HCT116 (cell line): ENCODE data around the gene RNF220. TPM values are rescaled to one million over a fixed set of nuclear protein-coding genes. Genes with fewer than 3 reads are reported as not detected.

Source experiments
- ATAC-seq: fragments of 200-7000 bp; cut with Tn5 transposase; 2 replicates; pipeline ENCODE4 v1.9.1; 2020; ENCODE audit warnings: mild to moderate bottlenecking, moderate library complexity
- BruUV-seq: library from RNA; stranded (reverse); fragments of 400-500 nt; replicated peaks from 2 replicates; lab custom pipeline; 2021; lab: Mats Ljungman, UMichigan
- CTCF ChIA-PET: fragments of 300-600 bp; sonication (Branson Sonifier 250); formaldehyde crosslinking; loops from one replicate; lab custom pipeline; 2021; ENCODE audit warnings: antibody characterized with exemption; lab: Charles Lee
- POLR2A ChIA-PET: fragments of 300-600, 350-600 bp; sonication (Branson Sonifier 250); formaldehyde crosslinking; loops from one replicate; lab custom pipeline; 2021; ENCODE audit warnings: antibody characterized with exemption; lab: Charles Lee
- RAD21 ChIA-PET, 2 experiments: fragments of 300-600 bp; sonication (Branson Sonifier 250); formaldehyde crosslinking; loops; one replicate each; lab custom pipeline; 2023; ENCODE audit warnings: low total read pairs in 2 of 2; ENCODE audit not compliant: uncharacterized antibody in 2 of 2, unreplicated experiment in 2 of 2, low non-redundant PET in 1 of 2; lab: Charles Lee
- DNase-seq: peaks from one replicate; pipeline ENCODE4 v3.0.0-alpha.2; 2010; ENCODE audit warnings: low read depth, low spot score
- H2AFZ ChIP-seq: fragments of 200-600 bp; shearing (Covaris generic), sonication (generic); 2 replicates; pipeline ENCODE4 v1.6.1; 2017; ENCODE audit warnings: low read depth, mixed run types, mixed read lengths, antibody characterized with exemption, low read length; ENCODE audit not compliant: poor library complexity, severe bottlenecking
- H3K27ac ChIP-seq: 2 replicates; pipeline ENCODE4 v1.5.1; 2012; ENCODE audit warnings: low read depth, low read length
- H3K27me3 ChIP-seq: fragments of 200-600 bp; sonication (generic); 2 replicates; pipeline ENCODE4 v1.6.1; 2016; ENCODE audit warnings: mixed run types, low read length, mixed read lengths; ENCODE audit not compliant: insufficient read depth
- H3K36me3 ChIP-seq, 2 experiments: fragments of 200-500 bp in 1 of 2; fragments of 200-600 bp in 1 of 2; sonication (Bioruptor generic) in 1 of 2; sonication (generic) in 1 of 2; 2 replicates each; pipeline versions ENCODE4 v1.5.1 to v1.6.1; 2014 to 2016; ENCODE audit warnings: low read length in 2 of 2, inconsistent platforms in 1 of 2, mixed read lengths in 1 of 2, mixed run types in 1 of 2; ENCODE audit not compliant: insufficient read depth in 2 of 2, control insufficient read depth in 1 of 2
- H3K4me1 ChIP-seq, 2 experiments: fragments of 200-600 bp in 1 of 2; sonication (generic) in 1 of 2; 2 replicates each; pipeline versions ENCODE4 v1.5.1 to v1.6.1; 2012 to 2017; ENCODE audit warnings: low read length in 2 of 2, inconsistent platforms in 1 of 2, mild to moderate bottlenecking in 1 of 2, mixed read lengths in 1 of 2, mixed run types in 1 of 2, moderate library complexity in 1 of 2; ENCODE audit not compliant: insufficient read depth in 2 of 2, control insufficient read depth in 1 of 2
- H3K4me2 ChIP-seq: fragments of 200-600 bp; sonication (generic); 2 replicates; pipeline ENCODE4 v1.6.1; 2017; ENCODE audit warnings: mixed run types, low read length, mixed read lengths
- H3K4me3 ChIP-seq, 2 experiments: fragments of 200-600 bp in 1 of 2; sonication (generic) in 1 of 2; replicated peaks in 1 of 2; 2 replicates each; pipeline ENCODE4 v1.5.1; 2011 to 2016; ENCODE audit warnings: low read length in 2 of 2, control low read depth in 1 of 2, low read depth in 1 of 2, mild to moderate bottlenecking in 1 of 2, mixed read lengths in 1 of 2, mixed run types in 1 of 2
- H3K79me2 ChIP-seq: fragments of 200-600 bp; sonication (generic); 2 replicates; pipeline ENCODE4 v1.6.1; 2017; ENCODE audit warnings: mild to moderate bottlenecking, mixed run types, low read length, moderate library complexity, mixed read lengths; ENCODE audit not compliant: insufficient read depth
- H3K9ac ChIP-seq: fragments of 200-600 bp; sonication (generic); 2 replicates; pipeline ENCODE4 v1.6.1; 2016; ENCODE audit warnings: low read length, mixed read lengths
- H3K9me2 ChIP-seq: fragments of 200-600 bp; sonication (generic), shearing (Covaris generic); 2 replicates; pipeline ENCODE4 v1.6.1; 2017; ENCODE audit warnings: mixed run types, mild to moderate bottlenecking, moderate library complexity; ENCODE audit not compliant: insufficient read depth
- H3K9me3 ChIP-seq, 2 experiments: fragments of 200-500 bp in 1 of 2; fragments of 200-600 bp in 1 of 2; sonication (Bioruptor generic) in 1 of 2; sonication (generic) in 1 of 2; 2 replicates each; pipeline ENCODE4 v1.6.1; 2014 to 2017; ENCODE audit warnings: low read length in 2 of 2, mixed read lengths in 2 of 2, inconsistent platforms in 1 of 2, low read depth in 1 of 2, mild to moderate bottlenecking in 1 of 2, mixed run types in 1 of 2, moderate library complexity in 1 of 2; ENCODE audit not compliant: control insufficient read depth in 1 of 2, insufficient read depth in 1 of 2
- H4K20me1 ChIP-seq: fragments of 200-600 bp; sonication (generic), shearing (Covaris generic); 2 replicates; pipeline ENCODE4 v1.6.1; 2017; ENCODE audit warnings: mixed run types, mild to moderate bottlenecking, moderate library complexity; ENCODE audit not compliant: insufficient read depth
- CBX3 ChIP-seq: IDR thresholded peaks from 2 replicates; pipeline ENCODE4 v1.6.1; 2012; ENCODE audit warnings: low read depth
- CEBPB ChIP-seq: IDR thresholded peaks from 2 replicates; pipeline ENCODE4 v1.6.1; 2012; ENCODE audit warnings: low read depth
- EGR1 ChIP-seq: IDR thresholded peaks from 2 replicates; pipeline ENCODE4 v1.6.1; 2012; ENCODE audit warnings: low read depth
- ELF1 ChIP-seq: IDR thresholded peaks from 2 replicates; pipeline ENCODE4 v1.6.1; 2012; ENCODE audit warnings: low read depth, borderline replicate concordance
- EZH2 ChIP-seq: fragments of 200-600 bp; sonication (generic); IDR thresholded peaks from 2 replicates; pipeline ENCODE4 v1.6.1; 2017; ENCODE audit warnings: antibody characterized with exemption, mixed run types
- EZH2phosphoT487 ChIP-seq: fragments of 200-600 bp; IDR thresholded peaks from 2 replicates; pipeline ENCODE4 v1.6.1; 2018; ENCODE audit warnings: antibody characterized with exemption, borderline replicate concordance
- FOSL1 ChIP-seq: IDR thresholded peaks from 2 replicates; pipeline ENCODE4 v1.6.1; 2012; ENCODE audit warnings: low read depth
- JUND ChIP-seq: IDR thresholded peaks from 2 replicates; pipeline ENCODE4 v1.6.1; 2012
- POLR2A ChIP-seq: IDR thresholded peaks from 2 replicates; pipeline ENCODE4 v1.7.0; 2011; ENCODE audit warnings: borderline replicate concordance; ENCODE audit not compliant: insufficient read depth, insufficient read length; ENCODE audit errors: extremely low read depth
- RAD21 ChIP-seq: IDR thresholded peaks from 2 replicates; pipeline ENCODE4 v1.6.1; 2012; ENCODE audit warnings: low read depth, mild to moderate bottlenecking
- SIN3A ChIP-seq: IDR thresholded peaks from 2 replicates; pipeline ENCODE4 v1.6.1; 2012; ENCODE audit warnings: low read depth
- SP1 ChIP-seq: IDR thresholded peaks from 2 replicates; pipeline ENCODE4 v1.6.1; 2012; ENCODE audit warnings: low read depth
- TCF7L2 ChIP-seq: IDR thresholded peaks from 2 replicates; pipeline ENCODE4 v1.7.0; 2011; ENCODE audit warnings: borderline replicate concordance, inconsistent platforms; ENCODE audit not compliant: insufficient read depth, insufficient read length; ENCODE audit errors: extremely low read depth
- YY1 ChIP-seq: IDR thresholded peaks from 2 replicates; pipeline ENCODE4 v1.6.1; 2011; ENCODE audit warnings: low read length, low read depth, moderate library complexity, mild to moderate bottlenecking; ENCODE audit not compliant: insufficient replicate concordance; ENCODE audit errors: extremely low read depth
- ZFX ChIP-seq: fragments of 450-650 bp; IDR thresholded peaks from 2 replicates; pipeline ENCODE4 v1.6.1; 2017
- ZNF274 ChIP-seq: fragments of 200-500 bp; sonication (Bioruptor generic); IDR thresholded peaks from 2 replicates; pipeline ENCODE4 v1.6.1; 2014; ENCODE audit warnings: mild to moderate bottlenecking, low read depth, low read length, inconsistent platforms
- intact Hi-C: fragments of 100-400 bp; cut with micrococcal nuclease; formaldehyde crosslinking; loops from 2 replicates; pipeline ENCODE4 v1.10.0; 2022
- total RNA-seq: library from RNA; stranded (reverse); gene quantifications from one replicate; pipeline ENCODE4 v1.2.1, GENCODE V29; 2021; ENCODE audit not compliant: unreplicated experiment
- TF ChIP-seq, protein P1 (sequence below): IDR thresholded peaks from 2 replicates; pipeline ENCODE4 v1.6.1; 2012
- TF ChIP-seq, protein P2 (sequence below): IDR thresholded peaks from 2 replicates; pipeline ENCODE4 v1.6.1; 2012
- TF ChIP-seq, protein P3 (sequence below), 3 experiments: fragments of 200-600 bp in 1 of 3; sonication (generic) in 1 of 3; IDR thresholded peaks in 2 of 3; conservative IDR thresholded peaks in 1 of 3; 2 replicates each; pipeline ENCODE4 v1.5.1; 2012 to 2017; ENCODE audit warnings: low read depth in 2 of 3, low read length in 2 of 3, antibody characterized with exemption in 1 of 3, borderline replicate concordance in 1 of 3, control low read depth in 1 of 3, mild to moderate bottlenecking in 1 of 3, mixed read lengths in 1 of 3, mixed run types in 1 of 3, moderate library complexity in 1 of 3; ENCODE audit not compliant: insufficient read depth in 1 of 3
- TF ChIP-seq, protein P4 (sequence below): IDR thresholded peaks from 2 replicates; pipeline ENCODE4 v1.6.1; 2011; ENCODE audit warnings: mild to moderate bottlenecking, low read length, moderate library complexity; ENCODE audit not compliant: insufficient replicate concordance; ENCODE audit errors: extremely low read depth

RNF220 gene
- total RNA-seq, 1 experiment from 2014 or later, result 84.5 TPM

DNA sequence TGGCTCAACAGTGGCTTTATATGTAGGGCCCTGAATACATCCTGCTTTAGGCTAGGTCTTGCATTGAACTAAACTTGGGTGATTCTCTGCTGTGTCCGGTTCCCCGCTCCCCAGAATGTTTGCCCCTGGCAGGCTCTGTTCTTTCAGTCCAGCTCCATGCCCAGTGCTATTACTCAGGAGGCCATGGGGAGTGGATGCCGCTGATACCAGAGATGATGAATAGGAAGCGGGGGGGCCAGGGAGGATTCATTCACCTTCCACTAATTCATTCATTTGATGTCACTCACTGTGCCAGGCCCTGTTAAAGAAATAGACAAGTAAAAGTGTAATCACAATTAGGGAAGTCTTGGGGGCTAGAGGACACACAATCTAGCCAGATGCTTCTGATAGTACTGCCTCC lies 185.4 kb downstream of the RNF220 start:
- H3K9me3 ChIP-seq, result no peaks in the 10 kb centered on the region
- CTCF ChIA-PET, result interaction anchor here (0.8 kb wide), 1 partner anchor 18 kb away, joined by 3 read pairs; no protein-coding TSS in a partner anchor
- H3K27me3 ChIP-seq, result peaks cover 11% of the 10 kb centered on the region; the same call in 1 of the 2 replicates
- H3K79me2 ChIP-seq, result no peaks in the 10 kb centered on the region
- H3K4me1 ChIP-seq, result peaks cover 0 to 10% of the 10 kb centered on the region in 2 experiments; a peak in 2 of 4 replicates
- H3K27ac ChIP-seq, result no peak overlapping the region
- POLR2A ChIA-PET, result no interaction called here
- H3K9ac ChIP-seq, result no peak overlapping the region
- intact Hi-C loops, result no loop called here
- no peaks in the 10 kb centered on the region for H4K20me1 ChIP-seq
- H3K4me3 ChIP-seq, result no peak overlapping the region
- no peaks in the 10 kb centered on the region for H3K9me2 ChIP-seq
- no peaks in the 10 kb centered on the region for H3K36me3 ChIP-seq
- H2AFZ ChIP-seq, result no peak overlapping the region
- no peak for ATAC-seq
- no peak overlapping the region for H3K4me2 ChIP-seq
- RAD21 ChIA-PET, result no interaction called here
- no TSS peak for BruUV-seq
- TF ChIP-seq TCF7L2 (no peak), CEBPB (no peak), EZH2phosphoT487 (no peak), FOSL1 (no peak), POLR2A (no peak), RAD21 (no peak), ZNF274 (no peak), SIN3A (no peak), JUND (no peak), EGR1 (no peak), YY1 (no peak), ZFX (no peak), EZH2 (no peak), CBX3 (no peak), SP1 (no peak), ELF1 (no peak)
- TF ChIP-seq, protein P1, sequence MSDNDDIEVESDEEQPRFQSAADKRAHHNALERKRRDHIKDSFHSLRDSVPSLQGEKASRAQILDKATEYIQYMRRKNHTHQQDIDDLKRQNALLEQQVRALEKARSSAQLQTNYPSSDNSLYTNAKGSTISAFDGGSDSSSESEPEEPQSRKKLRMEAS, result no peak
- TF ChIP-seq, protein P2, sequence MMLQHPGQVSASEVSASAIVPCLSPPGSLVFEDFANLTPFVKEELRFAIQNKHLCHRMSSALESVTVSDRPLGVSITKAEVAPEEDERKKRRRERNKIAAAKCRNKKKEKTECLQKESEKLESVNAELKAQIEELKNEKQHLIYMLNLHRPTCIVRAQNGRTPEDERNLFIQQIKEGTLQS, result no peak
- TF ChIP-seq, protein P3, sequence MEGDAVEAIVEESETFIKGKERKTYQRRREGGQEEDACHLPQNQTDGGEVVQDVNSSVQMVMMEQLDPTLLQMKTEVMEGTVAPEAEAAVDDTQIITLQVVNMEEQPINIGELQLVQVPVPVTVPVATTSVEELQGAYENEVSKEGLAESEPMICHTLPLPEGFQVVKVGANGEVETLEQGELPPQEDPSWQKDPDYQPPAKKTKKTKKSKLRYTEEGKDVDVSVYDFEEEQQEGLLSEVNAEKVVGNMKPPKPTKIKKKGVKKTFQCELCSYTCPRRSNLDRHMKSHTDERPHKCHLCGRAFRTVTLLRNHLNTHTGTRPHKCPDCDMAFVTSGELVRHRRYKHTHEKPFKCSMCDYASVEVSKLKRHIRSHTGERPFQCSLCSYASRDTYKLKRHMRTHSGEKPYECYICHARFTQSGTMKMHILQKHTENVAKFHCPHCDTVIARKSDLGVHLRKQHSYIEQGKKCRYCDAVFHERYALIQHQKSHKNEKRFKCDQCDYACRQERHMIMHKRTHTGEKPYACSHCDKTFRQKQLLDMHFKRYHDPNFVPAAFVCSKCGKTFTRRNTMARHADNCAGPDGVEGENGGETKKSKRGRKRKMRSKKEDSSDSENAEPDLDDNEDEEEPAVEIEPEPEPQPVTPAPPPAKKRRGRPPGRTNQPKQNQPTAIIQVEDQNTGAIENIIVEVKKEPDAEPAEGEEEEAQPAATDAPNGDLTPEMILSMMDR (IDR thresholded peaks at IDR 0.05 in 2 of 3, conservative IDR thresholded peaks at IDR 0.05 in 1 of 3; ENCODE audit: borderline replicate concordance in 1 of 3, insufficient read depth in 1 of 3, low read depth in 2 of 3, low read length in 2 of 3), result no peak
- TF ChIP-seq, protein P4, sequence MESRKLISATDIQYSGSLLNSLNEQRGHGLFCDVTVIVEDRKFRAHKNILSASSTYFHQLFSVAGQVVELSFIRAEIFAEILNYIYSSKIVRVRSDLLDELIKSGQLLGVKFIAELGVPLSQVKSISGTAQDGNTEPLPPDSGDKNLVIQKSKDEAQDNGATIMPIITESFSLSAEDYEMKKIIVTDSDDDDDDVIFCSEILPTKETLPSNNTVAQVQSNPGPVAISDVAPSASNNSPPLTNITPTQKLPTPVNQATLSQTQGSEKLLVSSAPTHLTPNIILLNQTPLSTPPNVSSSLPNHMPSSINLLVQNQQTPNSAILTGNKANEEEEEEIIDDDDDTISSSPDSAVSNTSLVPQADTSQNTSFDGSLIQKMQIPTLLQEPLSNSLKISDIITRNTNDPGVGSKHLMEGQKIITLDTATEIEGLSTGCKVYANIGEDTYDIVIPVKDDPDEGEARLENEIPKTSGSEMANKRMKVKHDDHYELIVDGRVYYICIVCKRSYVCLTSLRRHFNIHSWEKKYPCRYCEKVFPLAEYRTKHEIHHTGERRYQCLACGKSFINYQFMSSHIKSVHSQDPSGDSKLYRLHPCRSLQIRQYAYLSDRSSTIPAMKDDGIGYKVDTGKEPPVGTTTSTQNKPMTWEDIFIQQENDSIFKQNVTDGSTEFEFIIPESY, result no peak
- no peak for DNase-seq
